OCI-LY1 (cell line): ENCODE measurements around the gene CPPED1.

Experiments
- H2AFZ ChIP-seq: fragments of 200-600 bp; sonication (generic), shearing (Covaris generic); 2 replicates; pipeline ENCODE4 v1.6.0; 2014; ENCODE audit warnings: antibody characterized with exemption, mild to moderate bottlenecking, low read length
- H3F3A ChIP-seq: fragments of 200-600 bp; sonication (generic), shearing (Covaris generic); 2 replicates; pipeline ENCODE4 v1.6.0; 2014; ENCODE audit warnings: mild to moderate bottlenecking, antibody characterized with exemption, low read length, moderate library complexity; ENCODE audit not compliant: insufficient read depth
- H3K27ac ChIP-seq: fragments of 200-600 bp; sonication (generic); 2 replicates; pipeline ENCODE4 v1.5.1; 2014; ENCODE audit warnings: low read length, mixed run types, mild to moderate bottlenecking, low read depth; ENCODE audit not compliant: poor library complexity, severe bottlenecking
- H3K27me3 ChIP-seq: fragments of 200-600 bp; sonication (generic); 2 replicates; pipeline ENCODE4 v1.6.0; 2014; ENCODE audit warnings: antibody characterized with exemption, mild to moderate bottlenecking, low read length, moderate library complexity; ENCODE audit not compliant: insufficient read depth
- H3K36me3 ChIP-seq: fragments of 200-600 bp; sonication (generic); 2 replicates; pipeline ENCODE4 v1.6.1; 2014; ENCODE audit warnings: mild to moderate bottlenecking, antibody characterized with exemption, low read length, moderate library complexity, mixed read lengths; ENCODE audit not compliant: insufficient read depth
- H3K4me1 ChIP-seq: fragments of 200-600 bp; sonication (generic); 2 replicates; pipeline ENCODE4 v1.5.1; 2014; ENCODE audit warnings: mild to moderate bottlenecking, low read length, moderate library complexity; ENCODE audit not compliant: insufficient read depth, severe bottlenecking
- H3K4me2 ChIP-seq: fragments of 200-600 bp; sonication (generic), shearing (Covaris generic); 2 replicates; pipeline ENCODE4 v1.6.1; 2014; ENCODE audit warnings: low read length
- H3K4me3 ChIP-seq: fragments of 200-600 bp; sonication (generic); 2 replicates; pipeline ENCODE4 v1.5.1; 2014; ENCODE audit warnings: low read length, low read depth, mild to moderate bottlenecking, mixed read lengths; ENCODE audit not compliant: poor library complexity, severe bottlenecking
- H3K79me2 ChIP-seq: fragments of 200-600 bp; shearing (Covaris generic); 2 replicates; pipeline ENCODE4 v1.6.1; 2016; ENCODE audit warnings: mixed run types, low read length, mixed read lengths; ENCODE audit not compliant: insufficient read depth
- H3K9ac ChIP-seq: fragments of 200-600 bp; sonication (generic), shearing (Covaris generic); 2 replicates; pipeline ENCODE4 v1.6.1; 2014; ENCODE audit warnings: mild to moderate bottlenecking, low read length, mixed read lengths
- H3K9me2 ChIP-seq: fragments of 200-600 bp; sonication (generic), shearing (Covaris generic); 2 replicates; pipeline ENCODE4 v1.6.1; 2014; ENCODE audit warnings: low read depth, mild to moderate bottlenecking, low read length, mixed read lengths
- H3K9me3 ChIP-seq: fragments of 200-600 bp; shearing (Covaris generic); 2 replicates; pipeline ENCODE4 v1.6.1; 2014; ENCODE audit warnings: low read length, mixed read lengths
- H4K20me1 ChIP-seq: fragments of 200-600 bp; sonication (generic), shearing (Covaris generic); 2 replicates; pipeline ENCODE4 v1.6.0; 2016; ENCODE audit warnings: mild to moderate bottlenecking, low read length; ENCODE audit not compliant: insufficient read depth
- CTCF ChIP-seq: fragments of 200-600 bp; sonication (generic), shearing (Covaris generic); IDR thresholded peaks from 2 replicates; pipeline ENCODE4 v1.5.1; 2017; ENCODE audit warnings: mild to moderate bottlenecking, antibody characterized with exemption, low read length, moderate library complexity, mixed read lengths
- EZH2 ChIP-seq: fragments of 200-600 bp; sonication (generic), shearing (Covaris generic); IDR thresholded peaks from 2 replicates; pipeline ENCODE4 v1.8.0; 2017; ENCODE audit warnings: borderline replicate concordance, mixed run types, mild to moderate bottlenecking, antibody characterized with exemption, low read length, moderate library complexity, mixed read lengths

CPPED1 gene

GRCh38 chr16:12845282-12845681 lies 41.6 kb upstream of the CPPED1 start:
- no peaks in the 10 kb centered on the region for H4K20me1 ChIP-seq
- no peaks in the 10 kb centered on the region for H3K4me1 ChIP-seq
- H3K4me2 ChIP-seq: no peak overlapping the region
- no peak overlapping the region for H3K9ac ChIP-seq
- TF ChIP-seq EZH2 (no peak), CTCF (no peak)
- no peak overlapping the region for H2AFZ ChIP-seq
- H3K27ac ChIP-seq: no peak overlapping the region
- H3K9me3 ChIP-seq: no peaks in the 10 kb centered on the region
- no peaks in the 10 kb centered on the region for H3K36me3 ChIP-seq
- H3K9me2 ChIP-seq: no peaks in the 10 kb centered on the region
- H3K27me3 ChIP-seq: no peaks in the 10 kb centered on the region
- H3F3A ChIP-seq: no peaks in the 10 kb centered on the region
- no peak overlapping the region for H3K4me3 ChIP-seq
- no peaks in the 10 kb centered on the region for H3K79me2 ChIP-seq

GRCh38 chr16:12837756-12838155 lies 34.1 kb upstream of the CPPED1 start:
- no peaks in the 10 kb centered on the region for H3K4me1 ChIP-seq
- H3K27me3 ChIP-seq: no peaks in the 10 kb centered on the region
- H3K27ac ChIP-seq: no peak overlapping the region
- H3K9ac ChIP-seq: no peak overlapping the region
- no peaks in the 10 kb centered on the region for H4K20me1 ChIP-seq
- H3F3A ChIP-seq: no peaks in the 10 kb centered on the region
- TF ChIP-seq CTCF: no peak
- no peak for TF ChIP-seq EZH2
- no peaks in the 10 kb centered on the region for H3K79me2 ChIP-seq
- H3K4me2 ChIP-seq: no peak overlapping the region
- no peaks in the 10 kb centered on the region for H3K36me3 ChIP-seq
- H3K4me3 ChIP-seq: no peak overlapping the region
- no peaks in the 10 kb centered on the region for H3K9me3 ChIP-seq
- H2AFZ ChIP-seq: no peak overlapping the region
- no peaks in the 10 kb centered on the region for H3K9me2 ChIP-seq

GRCh38 chr16:12837291-12837690 lies 33.6 kb upstream of the CPPED1 start:
- H3K4me3 ChIP-seq: no peak overlapping the region
- H3K36me3 ChIP-seq: no peaks in the 10 kb centered on the region
- no peaks in the 10 kb centered on the region for H4K20me1 ChIP-seq
- H3K9me2 ChIP-seq: no peaks in the 10 kb centered on the region
- H3K27ac ChIP-seq: no peak overlapping the region
- H3F3A ChIP-seq: no peaks in the 10 kb centered on the region
- no peak overlapping the region for H3K9ac ChIP-seq
- no peak overlapping the region for H2AFZ ChIP-seq
- no peaks in the 10 kb centered on the region for H3K9me3 ChIP-seq
- no peak overlapping the region for H3K4me2 ChIP-seq
- no peaks in the 10 kb centered on the region for H3K4me1 ChIP-seq
- TF ChIP-seq CTCF (no peak), EZH2 (no peak)
- no peaks in the 10 kb centered on the region for H3K79me2 ChIP-seq
- H3K27me3 ChIP-seq: no peaks in the 10 kb centered on the region
